ENCODE results near the gene USB1.
A peak's percentile ranks its signal among the peaks of the same experiment; 100 is the strongest.
"Not testable (repeated sequence)": the region's sequence is repeated elsewhere in the genome, so short reads cannot be mapped to it uniquely, and the experiment has no call there.

Gene USB1

GRCh38 chr16:57993897-57994296, 7.3 kb upstream of the USB1 start:
- FAIRE-seq (no peak), DNase-seq (ENCODE audit: insufficient read length, low spot score) (no peak)

- DNase-seq (ENCODE audit: insufficient read length, low spot score) (no peak), FAIRE-seq (no peak)
Observed at GRCh38 chr16:57994361-57994760, 6.8 kb upstream of the USB1 start.

- peak; percentile 46 for DNase-seq (ENCODE audit: insufficient read length, low spot score)
- no peak for FAIRE-seq
Observed at GRCh38 chr16:57994778-57995177, 6.4 kb upstream of the USB1 start.

- DNase-seq (ENCODE audit: insufficient read length, low spot score) (no peak), FAIRE-seq (no peak)
Observed at GRCh38 chr16:57995721-57996405, 5.3 kb upstream of the USB1 start.

GRCh38 chr16:57996406-57997175, 4.6 kb upstream of the USB1 start:
- FAIRE-seq = no peak
- no peak for DNase-seq (ENCODE audit: insufficient read length, low spot score)

- no peak for FAIRE-seq
- DNase-seq (ENCODE audit: insufficient read length, low spot score) = no peak
Observed at GRCh38 chr16:57997176-57997527, 4.1 kb upstream of the USB1 start.

GRCh38 chr16:57997528-57998265, 3.5 kb upstream of the USB1 start:
- no peak for DNase-seq (ENCODE audit: insufficient read length, low spot score)
- FAIRE-seq = no peak

GRCh38 chr16:57998486-57998885, 2.7 kb upstream of the USB1 start:
- DNase-seq (ENCODE audit: insufficient read length, low spot score) = no peak
- FAIRE-seq = no peak

GRCh38 chr16:57998992-57999365, 2.2 kb upstream of the USB1 start:
- no peak for FAIRE-seq
- DNase-seq (ENCODE audit: insufficient read length, low spot score) = no peak

GRCh38 chr16:57999366-57999970, 1.7 kb upstream of the USB1 start:
- DNase-seq (ENCODE audit: insufficient read length, low spot score) = peak; percentile 57
- peak; percentile 74 for FAIRE-seq

GRCh38 chr16:57999971-58000705, 1.1 kb upstream of the USB1 start, which contains the start of gene ZNF319:
Gene ZNF319 (minus strand): TSS chr16:58000672. CDS start chr16:57998265, 2,407 bp downstream.
- peak; percentile 58 for DNase-seq (ENCODE audit: insufficient read length, low spot score)
- no peak for FAIRE-seq

- FAIRE-seq (peak; percentile 64), DNase-seq (ENCODE audit: insufficient read length, low spot score) (no peak)
Observed at GRCh38 chr16:58001781-58002415, 691 bp downstream of the USB1 start.

GRCh38 chr16:58002416-58002800, 1.2 kb downstream of the USB1 start:
- DNase-seq (ENCODE audit: insufficient read length, low spot score) = no peak
- no peak for FAIRE-seq

GRCh38 chr16:58002936-58003335, 1.7 kb downstream of the USB1 start:
- FAIRE-seq = no peak
- DNase-seq (ENCODE audit: insufficient read length, low spot score) = no peak

- not testable (repeated sequence) for DNase-seq (ENCODE audit: insufficient read length, low spot score); FAIRE-seq
Observed at GRCh38 chr16:58004736-58005135, 3.5 kb downstream of the USB1 start.

GRCh38 chr16:58009856-58010416, 8.7 kb downstream of the USB1 start:
- no peak for DNase-seq (ENCODE audit: insufficient read length, low spot score)
- no peak for FAIRE-seq

GRCh38 chr16:58010886-58011285, 9.7 kb downstream of the USB1 start:
- FAIRE-seq (no peak), DNase-seq (ENCODE audit: insufficient read length, low spot score) (no peak)

GRCh38 chr16:58011652-58012051, 10.4 kb downstream of the USB1 start:
- DNase-seq (ENCODE audit: insufficient read length, low spot score) = no peak
- FAIRE-seq = no peak

GRCh38 chr16:58012481-58012880, 11.3 kb downstream of the USB1 start:
- no peak for FAIRE-seq
- DNase-seq (ENCODE audit: insufficient read length, low spot score) = no peak

All from GM19239 (cell line).